Stomach smooth muscle (tissue), 2 donors: ENCODE measurements around the gene SELPLG.
A peak's percentile ranks its signal among the peaks of the same experiment; 100 is the strongest.

Source experiments
- H3K27ac ChIP-seq: one replicate; pipeline ENCODE4 v1.7.0; 2013; ENCODE audit warnings: mild to moderate bottlenecking, low read length, inconsistent platforms
- H3K27me3 ChIP-seq, 2 donors: one replicate each; pipeline ENCODE4 v1.7.0; 2013; ENCODE audit warnings: low read length in 2 of 2; ENCODE audit not compliant: insufficient read depth in 2 of 2, control insufficient read depth in 1 of 2
- H3K36me3 ChIP-seq, 2 donors: one replicate each; pipeline ENCODE4 v1.7.0; 2013; ENCODE audit warnings: low read length in 2 of 2; ENCODE audit not compliant: control insufficient read depth in 2 of 2, insufficient read depth in 2 of 2
- H3K4me1 ChIP-seq: one replicate; pipeline ENCODE4 v1.7.0; 2013; ENCODE audit warnings: low read length; ENCODE audit not compliant: control insufficient read depth, insufficient read depth
- H3K4me3 ChIP-seq, 2 donors: one replicate each; pipeline ENCODE4 v1.7.0; 2013; ENCODE audit warnings: low read length in 2 of 2
- H3K9ac ChIP-seq, 2 donors: one replicate each; pipeline ENCODE4 v1.7.0; 2013; ENCODE audit warnings: low read length in 2 of 2, mild to moderate bottlenecking in 1 of 2
- H3K9me3 ChIP-seq, 2 donors: one replicate each; pipeline ENCODE4 v1.7.0; 2013; ENCODE audit warnings: low read length in 2 of 2; ENCODE audit not compliant: control insufficient read depth in 2 of 2
- donor health status: healthy.
- donor health status: Pancreatic carcinoma.

Gene SELPLG

DNA sequence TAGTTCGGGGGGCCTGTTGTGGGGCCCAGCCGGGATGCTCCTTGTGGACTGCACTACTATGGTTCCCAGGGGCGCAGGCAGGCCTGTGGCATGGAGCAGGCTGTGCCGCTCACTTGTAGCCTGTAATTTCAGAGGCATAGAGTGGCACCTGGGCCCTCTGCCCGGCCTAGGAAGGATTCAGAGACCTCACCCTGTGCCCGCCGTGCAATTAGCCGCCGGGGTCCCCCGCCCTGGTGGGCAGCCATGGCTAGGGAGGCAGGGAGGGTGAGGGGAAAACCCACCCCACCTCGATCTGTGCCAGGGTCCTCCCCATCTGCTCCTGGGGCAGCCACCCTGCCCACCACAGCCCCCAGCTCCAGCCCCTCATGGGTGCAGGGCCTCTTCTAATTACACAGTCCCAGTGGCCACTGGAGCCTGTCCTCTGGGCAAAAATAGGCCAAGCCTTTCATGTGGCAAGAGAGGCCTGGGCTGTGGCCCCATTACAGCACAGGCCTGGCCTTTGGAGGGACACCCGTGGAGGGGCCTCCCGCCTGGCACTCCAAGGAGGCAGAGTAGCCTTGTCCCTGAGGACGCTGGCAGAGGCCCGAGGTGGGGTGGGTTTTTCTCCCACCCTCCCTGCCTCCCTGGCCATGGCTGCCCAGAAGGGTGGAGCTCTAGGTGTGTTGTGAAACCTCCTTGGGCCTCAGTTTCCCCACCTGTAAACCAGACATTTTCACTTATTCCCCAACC, 30.6 kb downstream of the SELPLG start:
- H3K4me3 ChIP-seq = no peak overlapping the region
- H3K4me1 ChIP-seq = no peaks in the 10 kb centered on the region
- no peak overlapping the region for H3K9ac ChIP-seq
- no peaks in the 10 kb centered on the region for H3K9me3 ChIP-seq
- H3K27ac ChIP-seq = no peak overlapping the region
- no peaks in the 10 kb centered on the region for H3K27me3 ChIP-seq
- H3K36me3 ChIP-seq = no peaks in the 10 kb centered on the region

GRCh38 chr12:108602209-108602705, 31.4 kb downstream of the SELPLG start:
- H3K9me3 ChIP-seq = no peaks in the 10 kb centered on the region
- no peaks in the 10 kb centered on the region for H3K4me1 ChIP-seq
- no peak overlapping the region for H3K27ac ChIP-seq

DNA sequence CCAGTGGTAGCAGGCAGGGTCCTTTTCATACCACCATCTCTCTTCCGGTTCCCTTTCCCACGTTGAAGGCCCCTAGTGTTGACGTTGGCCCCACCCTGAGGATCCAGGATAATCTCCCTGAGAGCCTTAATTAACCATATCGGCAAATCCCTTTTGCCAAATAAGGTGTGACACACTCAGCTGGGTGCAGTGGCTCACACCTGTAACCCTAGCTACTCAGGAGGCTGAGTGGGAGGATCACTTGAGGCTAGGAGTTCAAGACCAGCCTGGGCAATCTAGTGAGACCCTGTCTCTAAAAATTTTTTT, 33.0 kb downstream of the SELPLG start:
- H3K36me3 ChIP-seq = no peaks in the 10 kb centered on the region
- no peak overlapping the region for H3K4me3 ChIP-seq
- peaks cover 3% of the 10 kb centered on the region for H3K4me1 ChIP-seq
- H3K9ac ChIP-seq = no peak overlapping the region
- no peaks in the 10 kb centered on the region for H3K9me3 ChIP-seq
- H3K27ac ChIP-seq = no peak overlapping the region
- H3K27me3 ChIP-seq = peaks cover 0 to 9% of the 10 kb centered on the region in 2 donors

More at GRCh38 chr12:108602209-108602705, 31.4 kb downstream of the SELPLG start:
- Histone ChIP-seq H3K36me3 (no peaks in the 10 kb centered on the region), H3K27me3 (no peaks in the 10 kb centered on the region), H3K9ac (no peak overlapping the region), H3K4me3 (no peak overlapping the region)

DNA sequence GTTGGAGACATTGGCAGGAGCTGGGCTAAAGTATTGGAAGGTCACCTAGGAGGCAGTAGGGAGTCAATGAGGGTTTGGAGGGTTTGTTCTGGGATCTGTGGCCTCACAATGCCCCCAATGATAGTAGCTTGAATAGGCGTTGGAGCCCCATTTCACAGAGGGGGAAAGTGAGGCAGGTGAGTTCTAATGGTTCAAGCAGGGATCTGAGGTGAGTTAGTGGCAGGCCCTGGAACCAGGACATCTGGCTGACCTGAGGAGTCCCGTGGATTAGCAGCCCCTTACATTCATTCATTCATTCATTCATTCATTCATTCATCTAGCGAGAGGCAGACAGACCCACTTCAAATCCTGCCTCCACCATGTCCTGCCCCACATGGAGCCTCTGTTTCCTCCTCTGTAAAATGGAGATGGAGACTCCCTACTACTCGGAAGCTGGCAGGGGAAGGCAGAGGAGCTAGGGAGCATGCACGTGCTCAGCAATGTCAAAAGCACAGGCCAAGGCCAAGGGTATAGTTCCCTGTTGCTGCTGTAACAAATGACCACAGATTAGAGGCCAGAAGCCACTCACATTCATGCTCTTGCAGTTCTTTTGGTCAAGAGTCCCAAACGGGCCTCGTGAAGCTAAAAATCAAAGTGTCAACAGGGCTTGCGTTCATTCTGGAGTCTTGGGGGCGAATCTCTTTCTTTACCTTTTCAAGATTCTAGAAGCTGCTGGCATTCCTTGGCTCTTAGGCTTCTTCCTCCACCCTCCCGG, 33.6 kb downstream of the SELPLG start:
- H3K9ac ChIP-seq = no peak overlapping the region
- H3K4me1 ChIP-seq = peaks cover 3% of the 10 kb centered on the region
- H3K36me3 ChIP-seq = no peaks in the 10 kb centered on the region
- H3K4me3 ChIP-seq = no peak overlapping the region
- no peaks in the 10 kb centered on the region for H3K9me3 ChIP-seq
- H3K27me3 ChIP-seq = peaks cover 0 to 9% of the 10 kb centered on the region in 2 donors
- H3K27ac ChIP-seq = no peak overlapping the region

- H3K4me1 ChIP-seq = peaks cover 3% of the 10 kb centered on the region
- H3K27me3 ChIP-seq = peaks cover 0 to 9% of the 10 kb centered on the region in 2 donors
- H3K36me3 ChIP-seq = no peaks in the 10 kb centered on the region
- H3K9ac ChIP-seq = no peak overlapping the region
- H3K9me3 ChIP-seq = no peaks in the 10 kb centered on the region
- no peak overlapping the region for H3K4me3 ChIP-seq
- H3K27ac ChIP-seq = no peak overlapping the region
Observed at GRCh38 chr12:108599541-108599940, 34.2 kb downstream of the SELPLG start.

DNA sequence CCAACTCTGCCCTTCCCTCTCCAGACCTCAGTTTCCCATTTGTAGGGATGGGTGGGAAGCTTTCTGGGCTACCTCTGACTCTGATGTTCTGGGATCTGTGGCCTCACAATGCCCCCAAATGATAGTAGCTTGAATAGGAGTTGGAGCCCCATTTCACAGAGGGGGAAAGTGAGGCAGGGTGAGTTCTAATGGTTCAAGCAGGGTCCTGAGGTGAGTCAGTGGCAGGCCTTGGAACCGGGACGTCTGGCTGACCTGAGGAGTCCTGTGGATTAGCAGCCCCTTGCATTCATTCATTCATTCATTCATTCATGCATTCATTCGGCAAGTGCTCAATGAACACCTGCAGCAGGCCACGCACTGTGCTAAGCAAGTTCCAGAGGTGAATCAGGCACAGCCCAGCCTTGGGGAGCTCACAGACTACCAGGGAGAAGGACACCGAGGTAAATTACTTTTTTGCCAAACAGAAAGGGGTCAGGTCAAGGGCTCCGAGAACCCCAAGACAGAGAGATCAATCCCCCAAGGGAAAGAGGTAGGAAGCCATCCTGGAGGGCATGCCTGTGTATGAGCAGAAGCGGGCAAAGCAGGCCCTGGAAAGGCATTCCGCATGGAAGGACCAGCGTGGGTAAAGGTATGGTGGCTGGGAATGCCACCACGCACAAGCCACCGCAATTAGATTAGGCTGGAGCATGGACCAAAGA, 35.0 kb downstream of the SELPLG start:
- Histone ChIP-seq H3K27ac (no peak overlapping the region), H3K9me3 (no peaks in the 10 kb centered on the region), H3K4me1 (peaks cover 3% of the 10 kb centered on the region), H3K4me3 (no peak overlapping the region), H3K9ac (no peak overlapping the region), H3K27me3 (peaks cover 0 to 9% of the 10 kb centered on the region in 2 donors), H3K36me3 (no peaks in the 10 kb centered on the region)

DNA sequence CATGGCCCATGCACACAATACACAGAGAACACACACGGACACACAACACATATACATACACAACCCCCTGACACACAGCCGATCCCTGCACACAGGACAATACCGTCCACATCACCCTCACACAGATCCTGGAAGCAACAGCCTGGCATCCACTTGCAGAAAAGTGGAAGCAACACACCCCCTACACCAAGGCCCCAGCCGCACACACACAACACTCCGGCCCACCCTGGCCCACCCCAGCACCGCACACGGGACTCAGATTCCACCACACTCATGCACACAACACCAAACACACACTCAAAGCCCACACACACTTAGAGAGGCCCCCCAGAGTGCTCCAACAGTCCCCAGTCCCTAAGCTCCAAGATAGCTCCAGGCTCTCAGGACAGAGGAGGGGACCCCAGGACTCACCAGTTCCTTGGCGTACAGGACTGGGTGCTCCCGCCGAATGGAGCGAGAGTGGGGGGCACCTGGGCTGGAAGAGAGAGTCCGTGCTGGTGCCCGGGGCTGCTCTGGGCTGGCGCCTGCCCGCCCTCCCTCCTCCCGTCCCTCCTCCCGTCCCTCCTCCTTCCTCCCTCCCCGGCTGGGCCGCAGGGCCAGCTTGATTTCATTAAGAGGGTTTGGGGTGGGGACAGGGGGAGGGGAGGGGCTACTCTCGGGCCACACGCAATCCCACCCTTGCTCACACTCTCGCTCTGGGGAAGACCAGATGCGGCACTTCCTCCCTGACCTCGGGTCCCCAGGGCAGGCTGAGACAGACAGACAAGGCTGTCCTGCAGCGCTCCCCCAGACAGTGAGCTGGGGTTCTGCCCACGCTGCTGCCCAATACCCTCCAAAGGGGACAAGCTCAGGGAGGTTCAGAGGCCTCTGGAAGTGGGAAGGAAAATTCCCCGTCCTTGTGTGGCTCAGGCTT, 35.9 kb downstream of the SELPLG start, which contains the start of gene TMEM119:
TSS of gene TMEM119 (minus strand) at position 526 of the 913 bp plus-strand sequence. CDS start 5,701 bp downstream, outside the sequence.
- no peaks in the 10 kb centered on the region for H3K36me3 ChIP-seq
- no peaks in the 10 kb centered on the region for H3K9me3 ChIP-seq
- H3K9ac ChIP-seq = no peak within 1 kb of the TSS

DNA sequence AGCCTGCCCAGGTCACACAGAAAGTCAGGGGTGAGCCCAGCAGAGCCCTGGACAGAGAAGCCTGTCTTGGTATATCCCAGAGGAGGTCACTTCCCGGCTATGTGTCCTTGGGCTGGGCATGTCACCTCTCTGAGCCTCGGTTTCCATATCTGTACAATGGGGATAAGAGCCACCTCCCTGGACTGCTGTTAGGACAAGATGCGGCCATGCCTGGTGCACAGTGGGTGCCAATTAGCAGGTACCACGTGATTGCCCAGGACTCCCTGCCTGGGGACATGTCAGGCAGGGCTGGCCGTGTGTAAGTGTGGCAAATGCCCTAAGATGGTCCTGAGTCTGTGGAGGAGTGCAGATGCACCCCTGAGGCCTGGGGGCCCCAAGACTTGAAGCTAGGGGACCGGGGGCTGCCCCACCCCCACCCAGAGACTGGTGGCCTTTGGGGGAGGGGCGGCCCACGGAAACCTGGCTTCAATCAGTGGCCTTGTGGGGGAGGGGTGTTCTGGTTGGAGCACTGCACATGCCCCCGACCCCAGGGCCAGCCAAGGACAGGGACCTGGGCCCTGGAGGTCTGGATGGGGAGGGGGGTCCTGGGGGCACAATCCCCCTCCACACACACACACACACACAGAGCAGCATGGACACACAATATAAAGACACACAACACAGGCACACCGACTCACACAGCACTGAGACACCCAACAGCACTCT, 36.7 kb downstream of the SELPLG start:
- no peaks in the 10 kb centered on the region for H3K9me3 ChIP-seq
- H3K27me3 ChIP-seq = peaks cover 0 to 9% of the 10 kb centered on the region in 2 donors
- H3K27ac ChIP-seq = no peak overlapping the region
- H3K9ac ChIP-seq = no peak overlapping the region
- peak overlapping the region; percentile 31 to 64 for H3K4me3 ChIP-seq
- H3K36me3 ChIP-seq = no peaks in the 10 kb centered on the region
- H3K4me1 ChIP-seq = peaks cover 3% of the 10 kb centered on the region

More for the DNA sequence above, 35.9 kb downstream of the SELPLG start, which contains the start of gene TMEM119:
- peaks cover 0 to 9% of the 10 kb centered on the region in 2 donors for H3K27me3 ChIP-seq
- no peak within 1 kb of the TSS for H3K27ac ChIP-seq
- peak within 1 kb of the TSS; percentile 31 to 64 for H3K4me3 ChIP-seq
- H3K4me1 ChIP-seq = peaks cover 3% of the 10 kb centered on the region

- Histone ChIP-seq H3K9me3 (no peaks in the 10 kb centered on the region), H3K27me3 (peaks cover 0 to 9% of the 10 kb centered on the region in 2 donors), H3K27ac (no peak overlapping the region), H3K36me3 (no peaks in the 10 kb centered on the region), H3K4me1 (peaks cover 3% of the 10 kb centered on the region), H3K9ac (no peak overlapping the region), H3K4me3 (peak overlapping the region in 1 of 2 donors; percentile 22)
Observed at GRCh38 chr12:108595711-108596647, 37.7 kb downstream of the SELPLG start.
